Adrenal gland (tissue), 12 donors: ENCODE results near the gene CHN2. TPM values are rescaled to one million over a fixed set of nuclear protein-coding genes. Genes with fewer than 3 reads are reported as not detected.

ENCODE experiments used
- DNase-seq, 7 donors: peaks; one replicate each; pipeline ENCODE4 v3.0.0-alpha.2; 2019 to 2020
- H3K27ac ChIP-seq, 5 donors: fragments of 200-600 bp; sonication (generic) in 4 of 5; 1 replicate in 3 of 5; 2 replicates in 2 of 5; pipeline versions ENCODE4 v1.5.1 to v1.8.0; 2016 to 2020; ENCODE audit warnings: mild to moderate bottlenecking in 1 of 5
- H3K27me3 ChIP-seq: fragments of 200-600 bp; 2 replicates; pipeline ENCODE4 v1.8.0; 2021
- H3K36me3 ChIP-seq, 2 donors: fragments of 200-600 bp; replicated peaks in 1 of 2; 1 replicate in 1 of 2; 2 replicates in 1 of 2; pipeline versions ENCODE4 v1.5.1 to v1.8.0; 2018 to 2022
- H3K4me1 ChIP-seq, 2 donors: fragments of 200-600 bp; replicated peaks in 1 of 2; 1 replicate in 1 of 2; 2 replicates in 1 of 2; pipeline versions ENCODE4 v1.5.1 to v1.8.0; 2018 to 2021
- H3K4me3 ChIP-seq, 4 donors: fragments of 200-600 bp; sonication (generic) in 3 of 4; one replicate each; pipeline ENCODE4 v1.5.1; 2016 to 2018
- H3K9me3 ChIP-seq, 3 donors: fragments of 200-600 bp; sonication (generic) in 1 of 3; replicated peaks in 1 of 3; 1 replicate in 2 of 3; 2 replicates in 1 of 3; pipeline versions ENCODE4 v1.5.1 to v1.8.0; 2016 to 2021
- CTCF ChIP-seq, 6 experiments: fragments of 450-650 bp in 4 of 6; fragments of 200-600 bp in 2 of 6; sonication (generic) in 1 of 6; IDR thresholded peaks; 1 replicate in 5 of 6; 2 replicates in 1 of 6; pipeline versions ENCODE4 v1.5.1 to v1.8.0; 2016 to 2021; ENCODE audit warnings: antibody characterized with exemption in 6 of 6, mild to moderate bottlenecking in 2 of 6, moderate library complexity in 1 of 6
- POLR2A ChIP-seq, 2 donors: fragments of 450-650 bp; IDR thresholded peaks; one replicate each; pipeline ENCODE4 v1.6.1; 2017; ENCODE audit warnings: antibody characterized with exemption in 2 of 2, mild to moderate bottlenecking in 2 of 2, moderate library complexity in 1 of 2
- WGBS, 4 donors: extraction: QIAGEN DNeasy Blood & Tissue Kit in 2 of 4; methylation state at CpG; one replicate each; pipeline versions ENCODE4 v1.1.5 to v1.1.7; 2013 to 2017; 5-methylcytosine and 5-hydroxymethylcytosine counted together
- intact Hi-C, 2 donors: fragments of 100-400 bp; cut with DNase I; formaldehyde crosslinking; loops; one replicate each; pipeline versions ENCODE4 v1.14.1 to v1.15.0; 2022 to 2023
- polyA plus RNA-seq, 3 donors: library from polyadenylated mRNA; stranded (reverse); fragments of 200-250 nt in 2 of 3; fragments of 350-450 nt in 1 of 3; fragmentation: Illumina TruSeq in 1 of 3; extraction: RNeasy Lipid Tissue Mini Kit (QIAGEN cat#74804) in 1 of 3; gene quantifications; one replicate each; pipeline ENCODE4 v1.2.3, GENCODE V29; 2013 to 2014
- total RNA-seq, 9 donors: library from RNA; depleted of rRNA in 4 of 9; stranded (reverse); fragments of >200 nt in 4 of 9; fragments of 120-200 nt in 1 of 9; fragmentation: NEBNext Ultra II Directional in 1 of 9; extraction: Animal tissue kit (Norgen Biotek cat#: 25700) in 1 of 9; gene quantifications; one replicate each; pipeline versions ENCODE4 v1.1.0 to v1.2.4, GENCODE V29; 2013 to 2023
- donor health status: healthy with polysubstance abuse.
- donor health status: Bipolar disorder and iron deficiency.
- donor health status: DM: yes; HTN: yes; CAD: no.
- donor health status: DM: no; HTN: no; CAD: no.
- donor health status: DM: no; HTN: no; CAD: no.
- donor health status: DM: yes; HTN: yes; CAD: no.

The CHN2 gene
- total and polyA plus RNA-seq, 12 donors = 2.7 to 35.4 (median 11.5) TPM

- DNase-seq = peak in 5 of 7 donors; percentile 30 to 54 (median 50)
- Histone ChIP-seq H3K27me3 (peaks cover 3% of the 10 kb centered on the region), H3K4me3 (no peak overlapping the region), H3K27ac (peak overlapping the region in 1 of 5 donors; percentile 20), H3K9me3 (no peaks in the 10 kb centered on the region), H3K4me1 (no peaks in the 10 kb centered on the region), H3K36me3 (no peaks in the 10 kb centered on the region)
- WGBS, 4 donors = 66 to 74% (median 71%) methylated on average over 5 of the region's 5 CpGs
- no peak for TF ChIP-seq POLR2A (IDR thresholded peaks at IDR 0.05)
- no peak for TF ChIP-seq CTCF (IDR thresholded peaks at IDR 0.05)
- intact Hi-C loops = no loop called here
These were observed 8.1 kb downstream of the CHN2 start for GRCh38 chr7:29202651-29203069.

GRCh38 chr7:29204491-29205272 is 10.1 kb downstream of the CHN2 start:
- TF ChIP-seq CTCF (IDR thresholded peaks at IDR 0.05) (no peak), POLR2A (IDR thresholded peaks at IDR 0.05) (no peak)
- no peaks in the 10 kb centered on the region for H3K4me1 ChIP-seq
- H3K9me3 ChIP-seq = no peaks in the 10 kb centered on the region
- H3K27ac ChIP-seq = no peak overlapping the region
- no peak overlapping the region for H3K4me3 ChIP-seq
- no peaks in the 10 kb centered on the region for H3K36me3 ChIP-seq
- intact Hi-C loops = no loop called here
- no peak for DNase-seq
- WGBS, 4 donors = 77 to 87% (median 83%) methylated on average over 6 of the region's 6 CpGs
- peaks cover 3% of the 10 kb centered on the region for H3K27me3 ChIP-seq

DNA sequence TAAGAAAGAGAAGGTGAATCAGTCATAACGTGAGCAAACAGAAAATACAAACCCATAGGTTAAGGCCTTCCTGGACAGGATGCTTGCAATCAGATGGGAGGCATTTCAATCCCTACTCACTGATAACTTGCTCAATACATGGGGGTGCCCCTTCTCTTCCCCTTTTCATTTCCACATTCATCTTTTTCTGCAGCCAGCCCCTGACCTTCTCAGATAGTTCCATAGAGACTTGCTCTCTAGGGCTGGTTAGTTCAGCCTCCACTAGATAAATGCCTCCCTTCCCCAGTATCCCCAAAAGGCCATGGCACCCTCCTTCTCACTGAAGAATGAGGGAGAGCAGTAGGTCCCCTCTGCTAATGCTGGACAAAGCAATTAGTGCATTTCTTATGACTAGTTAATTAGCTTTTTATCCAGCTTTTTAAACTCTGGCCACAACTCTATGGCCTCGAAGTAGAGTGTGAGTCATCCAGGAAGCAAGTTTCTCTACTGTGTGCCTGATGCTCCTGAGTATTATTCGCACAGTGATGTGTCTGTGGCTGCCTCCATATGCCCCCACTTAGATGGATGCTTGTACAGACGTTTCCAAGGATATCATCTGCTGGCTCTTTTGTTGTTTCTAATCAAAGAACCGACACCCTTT is 12.7 kb downstream of the CHN2 start:
- DNase-seq = no peak
- no peaks in the 10 kb centered on the region for H3K27me3 ChIP-seq
- no peaks in the 10 kb centered on the region for H3K36me3 ChIP-seq
- H3K9me3 ChIP-seq = no peaks in the 10 kb centered on the region
- WGBS, 4 donors = 29 to 44% (median 34%) methylated on average over 5 of the region's 5 CpGs
- H3K4me3 ChIP-seq = no peak overlapping the region
- H3K4me1 ChIP-seq = no peaks in the 10 kb centered on the region
- no peak for TF ChIP-seq CTCF (IDR thresholded peaks at IDR 0.05)
- TF ChIP-seq POLR2A (IDR thresholded peaks at IDR 0.05) = no peak
- no peak overlapping the region for H3K27ac ChIP-seq
- intact Hi-C loops = no loop called here

GRCh38 chr7:29208410-29209250 is 14.1 kb downstream of the CHN2 start:
- no peaks in the 10 kb centered on the region for H3K4me1 ChIP-seq

More at GRCh38 chr7:29208410-29209250, 14.1 kb downstream of the CHN2 start:
- WGBS, 4 donors = 88 to 91% (median 90%) methylated on average over 12 of the region's 12 CpGs
- H3K27me3 ChIP-seq = no peaks in the 10 kb centered on the region
- H3K9me3 ChIP-seq = no peaks in the 10 kb centered on the region
- H3K36me3 ChIP-seq = no peaks in the 10 kb centered on the region
- no peak overlapping the region for H3K4me3 ChIP-seq
- DNase-seq = no peak
- H3K27ac ChIP-seq = no peak overlapping the region
- TF ChIP-seq CTCF (IDR thresholded peaks at IDR 0.05) (no peak), POLR2A (IDR thresholded peaks at IDR 0.05) (no peak)
- intact Hi-C loops = no loop called here
